Measurements from ENCODE around the gene TANK.

TANK gene

DNA sequence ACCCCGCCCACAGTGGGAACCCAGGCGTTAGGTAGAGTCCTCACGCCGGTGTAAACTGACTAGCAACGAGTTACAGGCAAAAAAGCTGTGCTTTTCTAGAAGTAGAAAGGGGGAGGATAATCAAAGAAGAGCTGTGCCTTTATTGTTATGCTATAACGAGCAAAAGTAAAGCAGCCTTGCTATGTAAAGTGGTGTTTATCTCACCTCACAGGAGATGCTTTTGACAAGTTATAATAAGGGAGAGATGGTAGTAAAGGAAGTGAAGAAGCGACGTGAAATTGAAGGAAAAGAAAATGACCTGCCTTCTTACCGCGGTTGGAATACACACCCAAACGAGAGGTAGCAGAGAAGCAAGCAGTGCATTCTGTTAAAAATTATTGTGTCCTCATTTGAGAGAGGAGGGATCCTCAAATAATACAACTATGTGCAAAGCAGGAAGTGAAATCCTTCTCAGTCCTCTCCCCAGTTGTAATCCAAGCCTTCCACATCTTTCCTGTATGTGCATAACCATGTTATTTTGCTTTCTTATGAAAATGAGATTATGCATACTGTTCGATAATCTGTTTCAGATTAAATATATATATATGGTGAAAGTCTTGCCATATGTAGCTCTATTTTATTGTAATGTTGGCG is 962 bp downstream of the TANK start:
- H3K4me3 ChIP-seq (ENCODE audit: low read depth, low read length), result peak overlapping the region; percentile 96
- TF ChIP-seq, protein P1, sequence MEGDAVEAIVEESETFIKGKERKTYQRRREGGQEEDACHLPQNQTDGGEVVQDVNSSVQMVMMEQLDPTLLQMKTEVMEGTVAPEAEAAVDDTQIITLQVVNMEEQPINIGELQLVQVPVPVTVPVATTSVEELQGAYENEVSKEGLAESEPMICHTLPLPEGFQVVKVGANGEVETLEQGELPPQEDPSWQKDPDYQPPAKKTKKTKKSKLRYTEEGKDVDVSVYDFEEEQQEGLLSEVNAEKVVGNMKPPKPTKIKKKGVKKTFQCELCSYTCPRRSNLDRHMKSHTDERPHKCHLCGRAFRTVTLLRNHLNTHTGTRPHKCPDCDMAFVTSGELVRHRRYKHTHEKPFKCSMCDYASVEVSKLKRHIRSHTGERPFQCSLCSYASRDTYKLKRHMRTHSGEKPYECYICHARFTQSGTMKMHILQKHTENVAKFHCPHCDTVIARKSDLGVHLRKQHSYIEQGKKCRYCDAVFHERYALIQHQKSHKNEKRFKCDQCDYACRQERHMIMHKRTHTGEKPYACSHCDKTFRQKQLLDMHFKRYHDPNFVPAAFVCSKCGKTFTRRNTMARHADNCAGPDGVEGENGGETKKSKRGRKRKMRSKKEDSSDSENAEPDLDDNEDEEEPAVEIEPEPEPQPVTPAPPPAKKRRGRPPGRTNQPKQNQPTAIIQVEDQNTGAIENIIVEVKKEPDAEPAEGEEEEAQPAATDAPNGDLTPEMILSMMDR (IDR thresholded peaks at IDR 0.05; ENCODE audit: low read depth, low read length), result no peak

DNA sequence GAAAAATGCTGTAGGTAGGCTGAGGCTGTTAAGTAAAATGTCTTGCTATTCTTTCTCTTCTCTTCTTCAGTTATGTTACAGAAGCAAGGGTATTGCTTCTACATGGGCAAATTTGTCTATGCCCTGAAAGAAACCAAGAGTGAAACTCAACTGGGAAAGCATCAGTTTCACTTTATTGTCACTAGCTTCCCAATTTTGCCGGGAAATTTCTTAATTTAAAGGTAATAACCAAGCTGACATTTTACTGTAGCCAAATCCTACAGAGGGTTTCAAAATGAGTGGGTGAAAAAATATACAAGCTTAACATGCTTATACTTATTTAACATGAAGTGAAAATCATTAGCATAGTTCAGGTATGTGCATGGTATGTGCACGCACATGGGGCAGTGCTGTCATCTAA is 3.2 kb downstream of the TANK start:
- TF ChIP-seq, protein P1 (IDR thresholded peaks at IDR 0.05; ENCODE audit: low read depth, low read length), result no peak
- no peak overlapping the region for H3K4me3 ChIP-seq (ENCODE audit: low read depth, low read length)

DNA sequence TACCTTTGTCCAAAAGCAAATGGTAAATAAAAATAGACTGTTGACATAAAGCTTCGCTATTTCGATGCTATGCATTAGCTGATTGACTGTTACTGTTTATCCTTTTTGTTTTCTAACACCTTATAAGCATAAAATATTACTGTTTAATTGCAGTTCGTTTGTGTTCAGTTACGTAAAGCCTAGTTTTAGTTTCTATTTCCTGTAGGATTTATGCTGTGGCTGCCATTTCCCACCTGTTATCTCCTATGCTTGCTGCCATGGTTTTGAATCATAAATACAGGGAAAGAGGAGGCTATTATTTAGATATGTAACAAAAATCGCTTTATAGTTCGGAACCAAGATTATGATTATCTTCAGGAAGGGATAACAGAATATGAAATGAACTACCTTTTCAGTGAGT is 3.9 kb downstream of the TANK start:
- TF ChIP-seq, protein P1 (IDR thresholded peaks at IDR 0.05; ENCODE audit: low read depth, low read length), result no peak

DNA sequence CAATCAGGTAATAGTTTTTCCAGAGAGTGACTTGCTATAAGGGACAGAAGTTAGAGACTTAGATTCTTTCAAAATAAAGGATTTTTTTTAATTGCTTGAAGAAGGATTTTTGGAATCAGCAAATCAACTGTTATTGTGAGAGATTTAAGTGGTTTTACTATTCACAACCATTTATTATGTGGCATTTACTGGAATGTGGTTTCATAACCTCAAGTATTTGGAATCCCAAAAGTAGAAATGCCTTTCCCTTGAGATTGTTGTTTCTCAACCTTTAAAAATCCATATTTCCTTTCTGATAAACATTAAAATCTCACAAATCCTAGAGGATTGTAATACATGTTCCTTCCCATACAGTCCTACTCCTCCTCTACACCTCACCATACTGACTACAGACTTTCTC is 5.0 kb downstream of the TANK start:
- TF ChIP-seq, protein P1 (IDR thresholded peaks at IDR 0.05; ENCODE audit: low read depth, low read length), result no peak
- H3K4me3 ChIP-seq (ENCODE audit: low read depth, low read length), result no peak overlapping the region

More for the DNA sequence above, 3.9 kb downstream of the TANK start:
- H3K4me3 ChIP-seq (ENCODE audit: low read depth, low read length), result no peak overlapping the region

DNA sequence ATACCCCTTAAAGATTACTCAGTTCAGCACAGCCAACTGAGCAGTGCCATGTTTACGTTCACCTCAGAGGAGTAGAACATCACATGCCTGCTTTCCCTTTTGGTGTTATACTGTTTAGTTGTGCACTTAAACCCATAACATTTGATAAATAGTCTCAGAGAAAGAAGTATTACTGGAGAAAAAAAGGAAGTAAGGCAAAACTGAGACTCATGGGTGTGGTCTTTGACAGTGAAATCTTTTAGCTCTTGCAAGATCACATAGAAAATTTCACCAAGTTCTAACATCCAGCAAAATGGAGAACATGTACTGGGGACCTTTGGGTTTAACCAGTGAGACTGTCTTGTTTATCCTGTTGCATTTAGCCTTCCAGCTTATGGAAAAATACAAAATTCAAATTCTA is 5.6 kb downstream of the TANK start:
- H3K4me3 ChIP-seq (ENCODE audit: low read depth, low read length), result no peak overlapping the region
- TF ChIP-seq, protein P1 (IDR thresholded peaks at IDR 0.05; ENCODE audit: low read depth, low read length), result no peak

DNA sequence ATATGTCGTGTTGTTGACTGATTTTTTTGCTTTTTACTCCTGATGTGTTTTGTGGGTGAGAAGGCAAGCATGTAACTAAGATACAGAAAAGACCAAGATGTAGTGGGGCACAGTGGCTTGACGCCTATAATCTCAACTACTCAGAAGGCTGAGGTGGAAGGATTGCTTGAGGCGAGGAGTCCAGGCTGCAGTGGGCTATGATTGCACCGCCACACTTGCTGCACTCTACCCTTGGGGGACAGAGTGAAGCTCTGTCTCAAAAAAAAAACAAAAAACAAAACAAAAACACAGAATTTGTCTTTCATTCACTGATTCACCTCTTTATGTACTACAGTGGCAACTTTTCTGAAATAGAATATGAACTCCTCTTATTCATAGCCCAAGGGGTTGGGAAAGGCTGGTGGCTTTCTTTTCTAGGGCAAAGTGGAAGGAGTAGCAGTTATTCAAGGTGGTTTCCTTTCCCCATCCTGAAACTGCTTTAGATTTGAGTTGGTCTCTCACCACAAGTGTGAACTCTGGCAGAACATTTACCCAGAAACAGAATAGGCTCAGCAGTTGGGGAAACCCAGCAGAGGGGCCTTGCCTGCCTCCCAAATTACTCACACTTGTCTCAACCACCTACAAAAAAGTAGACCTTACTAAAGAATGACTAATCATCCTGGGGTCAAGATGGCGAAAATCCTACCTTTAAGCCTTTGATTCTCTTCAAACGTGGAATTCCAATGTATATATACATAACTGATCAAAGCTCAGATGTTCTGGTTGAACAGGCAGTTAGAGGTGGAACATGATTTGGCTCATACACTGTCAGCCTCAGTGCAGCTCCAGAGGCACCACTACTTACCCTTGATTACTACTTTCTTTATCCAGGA is 6.5 kb downstream of the TANK start:
- TF ChIP-seq, protein P1 (IDR thresholded peaks at IDR 0.05; ENCODE audit: low read depth, low read length), result no peak
- H3K4me3 ChIP-seq (ENCODE audit: low read depth, low read length), result no peak overlapping the region

DNA sequence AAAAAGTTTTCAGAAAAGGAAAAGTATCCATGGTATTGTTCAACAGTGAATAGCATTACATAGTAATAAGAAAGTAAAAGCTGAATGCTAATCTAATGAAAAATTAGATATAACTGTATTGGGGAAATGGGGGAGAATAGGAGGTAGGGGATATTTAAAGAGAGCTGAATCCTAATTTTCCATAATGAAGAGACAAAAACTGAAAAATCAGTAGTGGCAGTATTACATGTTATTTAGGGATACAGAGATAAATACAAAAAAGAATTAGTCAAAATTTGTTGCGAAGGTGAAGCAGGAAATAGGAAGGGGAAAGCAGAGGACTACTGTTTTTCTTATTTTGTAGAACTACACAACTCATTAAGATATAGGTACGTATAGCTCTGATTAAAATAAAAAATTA is 9.1 kb downstream of the TANK start:
- TF ChIP-seq, protein P1 (IDR thresholded peaks at IDR 0.05; ENCODE audit: low read depth, low read length), result no peak
- H3K4me3 ChIP-seq (ENCODE audit: low read depth, low read length), result no peak overlapping the region

All from WI38 (cell line).